ENCODE results near the gene ZBTB24. TPM values are rescaled to one million over a fixed set of nuclear protein-coding genes. Genes with fewer than 3 reads are reported as not detected.

The ZBTB24 gene
- total RNA-seq, 1 donor = 10.4 TPM

GRCh38 chr6:109503327-109504224, 20.6 kb upstream of the ZBTB24 start:
- DNase-seq (ENCODE audit: low read depth) = no peak
- TF ChIP-seq CTCF (IDR thresholded peaks at IDR 0.05; ENCODE audit: insufficient read depth, low read depth, low read length) = no peak
- H3K4me3 ChIP-seq (ENCODE audit: low read depth, low read length) = no peak overlapping the region

- H3K4me3 ChIP-seq (ENCODE audit: low read depth, low read length) = no peak overlapping the region
- no peak for TF ChIP-seq CTCF (IDR thresholded peaks at IDR 0.05; ENCODE audit: insufficient read depth, low read depth, low read length)
- DNase-seq (ENCODE audit: low read depth) = no peak
Measured at GRCh38 chr6:109498936-109499335, 15.9 kb upstream of the ZBTB24 start.

DNA sequence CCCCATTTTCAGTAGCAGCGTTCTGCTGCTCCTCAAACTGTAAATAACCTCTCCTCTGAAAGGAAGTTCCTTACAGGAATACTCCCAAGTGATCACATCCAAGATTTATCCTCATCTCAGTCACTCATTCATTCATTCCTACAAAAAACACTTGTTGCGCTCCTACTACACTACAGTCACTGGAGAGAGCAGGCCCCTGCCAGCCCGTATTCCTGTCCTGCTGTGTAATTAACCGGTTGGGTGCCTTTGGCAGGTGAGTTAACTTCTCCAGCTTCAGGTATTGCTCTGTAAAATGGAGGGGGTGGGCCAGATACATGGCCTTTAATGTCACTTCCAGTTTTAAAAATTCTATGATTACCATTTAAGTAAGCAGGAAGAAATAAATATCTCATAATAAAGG, 15.0 kb upstream of the ZBTB24 start:
- no peak overlapping the region for H3K4me3 ChIP-seq (ENCODE audit: low read depth, low read length)
- TF ChIP-seq CTCF (IDR thresholded peaks at IDR 0.05; ENCODE audit: insufficient read depth, low read depth, low read length) = no peak
- no peak for DNase-seq (ENCODE audit: low read depth)

GRCh38 chr6:109496036-109496772, 13.2 kb upstream of the ZBTB24 start:
- DNase-seq (ENCODE audit: low read depth) = no peak
- no peak for TF ChIP-seq CTCF (IDR thresholded peaks at IDR 0.05; ENCODE audit: insufficient read depth, low read depth, low read length)

DNA sequence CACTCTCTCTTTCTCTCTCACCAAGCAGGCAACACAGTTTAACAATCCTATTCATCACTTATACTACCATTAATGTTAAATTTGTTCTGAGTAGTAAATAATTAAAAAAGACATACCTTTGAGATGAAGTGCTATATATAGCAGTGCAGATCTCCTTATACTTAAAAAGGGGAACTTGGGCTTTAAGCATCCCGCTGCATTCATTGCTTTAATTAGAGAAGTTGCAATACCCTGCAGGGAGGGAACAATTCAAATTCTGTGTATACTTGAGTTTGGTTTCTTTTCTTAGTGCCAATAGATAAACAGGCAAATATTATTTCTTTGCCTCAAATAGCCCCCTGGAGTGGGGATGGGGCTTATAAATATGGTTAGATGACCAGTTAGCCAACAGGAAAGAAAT, 10.8 kb upstream of the ZBTB24 start:
- no peak for TF ChIP-seq CTCF (IDR thresholded peaks at IDR 0.05; ENCODE audit: insufficient read depth, low read depth, low read length)

More at GRCh38 chr6:109496036-109496772, 13.2 kb upstream of the ZBTB24 start:
- no peak overlapping the region for H3K4me3 ChIP-seq (ENCODE audit: low read depth, low read length)

GRCh38 chr6:109491207-109491938, 8.4 kb upstream of the ZBTB24 start:
- DNase-seq (ENCODE audit: low read depth) = no peak
- TF ChIP-seq CTCF (IDR thresholded peaks at IDR 0.05; ENCODE audit: insufficient read depth, low read depth, low read length) = no peak
- H3K4me3 ChIP-seq (ENCODE audit: low read depth, low read length) = no peak overlapping the region

More for the DNA sequence above, 10.8 kb upstream of the ZBTB24 start:
- no peak overlapping the region for H3K4me3 ChIP-seq (ENCODE audit: low read depth, low read length)
- no peak for DNase-seq (ENCODE audit: low read depth)

Measured in fibroblast of villous mesenchyme (primary cell).